SU-DHL-6 (cell line): Measurements from ENCODE around the gene ST7L.

Experiments
- H2AFZ ChIP-seq: fragments of 200-600 bp; sonication (generic); 2 replicates; pipeline ENCODE4 v1.6.1; 2014; ENCODE audit warnings: low read depth, mild to moderate bottlenecking, moderate library complexity, mixed read lengths, antibody characterized with exemption, low read length; ENCODE audit not compliant: severe bottlenecking
- H3F3A ChIP-seq: fragments of 200-600 bp; shearing (Covaris generic); 2 replicates; pipeline ENCODE4 v1.6.0; 2016; ENCODE audit warnings: antibody characterized with exemption, mild to moderate bottlenecking; ENCODE audit not compliant: insufficient read depth
- H3K27ac ChIP-seq: fragments of 200-600 bp; sonication (generic); 2 replicates; pipeline ENCODE4 v1.5.1; 2016; ENCODE audit warnings: low read depth, mild to moderate bottlenecking, low read length, moderate library complexity, mixed read lengths
- H3K27me3 ChIP-seq: fragments of 200-600 bp; sonication (generic), shearing (Covaris generic); 2 replicates; pipeline ENCODE4 v1.6.0; 2014; ENCODE audit warnings: mild to moderate bottlenecking, low read length
- H3K36me3 ChIP-seq: fragments of 200-600 bp; sonication (generic); 2 replicates; pipeline ENCODE4 v1.6.1; 2014; ENCODE audit warnings: mild to moderate bottlenecking, low read length, mixed read lengths
- H3K4me2 ChIP-seq: fragments of 300-600, 200-600 bp; shearing (Covaris generic), sonication (generic); 2 replicates; pipeline ENCODE4 v1.6.0; 2014; ENCODE audit warnings: low read length, low read depth, mild to moderate bottlenecking; ENCODE audit not compliant: poor library complexity, severe bottlenecking
- H3K4me3 ChIP-seq: fragments of 200-600 bp; sonication (generic); 2 replicates; pipeline ENCODE4 v1.5.1; 2014; ENCODE audit warnings: antibody characterized with exemption, low read length, mild to moderate bottlenecking, mixed read lengths; ENCODE audit not compliant: insufficient read depth, poor library complexity, severe bottlenecking
- H3K79me2 ChIP-seq: fragments of 200-600 bp; sonication (generic); 2 replicates; pipeline ENCODE4 v1.6.1; 2014; ENCODE audit warnings: mild to moderate bottlenecking, low read length, moderate library complexity; ENCODE audit not compliant: insufficient read depth
- H3K9ac ChIP-seq: fragments of 200-600 bp; sonication (generic); 2 replicates; pipeline ENCODE4 v1.7.0; 2014; ENCODE audit warnings: mild to moderate bottlenecking, low read length
- H3K9me2 ChIP-seq: fragments of 200-600 bp; sonication (generic); replicated peaks from 2 replicates; pipeline ENCODE4 v1.6.1; 2014; ENCODE audit warnings: low read length; ENCODE audit not compliant: insufficient read depth
- H3K9me3 ChIP-seq: fragments of 200-600 bp; sonication (generic); 2 replicates; pipeline ENCODE4 v1.6.1; 2014; ENCODE audit warnings: low read length, mixed read lengths; ENCODE audit not compliant: insufficient read depth
- H4K20me1 ChIP-seq: fragments of 200-600 bp; sonication (generic); 2 replicates; pipeline ENCODE4 v1.6.1; 2014; ENCODE audit warnings: low read depth, mild to moderate bottlenecking, antibody characterized with exemption, low read length, moderate library complexity, mixed read lengths
- EZH2phosphoT487 ChIP-seq: fragments of 200-600 bp; sonication (generic), shearing (Covaris generic); conservative IDR thresholded peaks from 2 replicates; pipeline ENCODE4 v1.6.1; 2018; ENCODE audit warnings: mild to moderate bottlenecking, antibody characterized with exemption, low read length, moderate library complexity, mixed read lengths
- TF ChIP-seq, protein P1 (sequence below): fragments of 200-600 bp; sonication (generic); IDR thresholded peaks from one replicate; pipeline ENCODE4 v1.5.1; 2017; ENCODE audit warnings: antibody characterized with exemption, mild to moderate bottlenecking, low read length, moderate library complexity; ENCODE audit not compliant: insufficient read depth, poor library complexity, severe bottlenecking

Gene ST7L

DNA sequence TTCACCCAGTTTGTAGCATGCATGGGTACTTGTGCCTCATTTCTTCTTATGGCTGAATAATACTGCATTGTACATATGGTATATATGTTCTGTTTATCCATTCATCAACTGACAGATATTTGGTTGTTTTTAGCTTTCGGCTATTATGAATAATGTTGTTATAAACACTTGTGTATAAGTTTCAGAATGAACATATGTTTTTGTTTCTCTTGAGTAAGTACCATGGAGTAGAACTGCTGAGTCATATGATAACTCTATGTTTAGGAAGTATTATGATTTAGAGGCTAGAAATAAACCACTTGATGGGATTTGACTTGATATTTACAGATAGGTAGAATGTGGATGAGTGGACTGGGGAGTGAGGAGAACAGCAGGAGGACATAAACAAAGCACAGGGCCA, 61.6 kb downstream of the ST7L start:
- H3K79me2 ChIP-seq: no peaks in the 10 kb centered on the region
- no peak overlapping the region for H3K27ac ChIP-seq

DNA sequence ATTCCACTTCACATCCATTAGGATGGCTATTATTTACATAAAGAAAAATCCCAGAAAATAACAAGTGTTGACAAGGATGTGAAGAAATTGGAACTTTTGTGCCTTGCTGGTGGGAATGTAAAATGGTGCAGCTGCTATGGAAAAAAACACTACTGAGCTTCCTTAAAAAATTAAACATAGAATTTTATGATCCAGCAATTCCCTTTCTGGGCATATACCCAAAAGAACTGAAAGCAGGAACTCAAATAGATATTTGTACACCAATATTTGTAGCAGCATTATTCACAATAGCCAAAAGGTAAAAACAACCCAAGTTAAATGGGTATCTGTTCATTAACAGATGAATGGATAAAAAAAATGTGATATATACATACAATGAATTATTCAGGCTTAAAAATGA, 64.5 kb downstream of the ST7L start:
- Histone ChIP-seq H3K36me3 (no peaks in the 10 kb centered on the region), H3K9me3 (no peaks in the 10 kb centered on the region), H3K9me2 (no peaks in the 10 kb centered on the region), H4K20me1 (no peaks in the 10 kb centered on the region), H3K27me3 (no peaks in the 10 kb centered on the region), H3K79me2 (no peaks in the 10 kb centered on the region), H2AFZ (no peak overlapping the region), H3K4me3 (no peak overlapping the region), H3K4me2 (no peak overlapping the region), H3K9ac (no peak overlapping the region), H3F3A (no peaks in the 10 kb centered on the region), H3K27ac (no peak overlapping the region)
- TF ChIP-seq, protein P1, sequence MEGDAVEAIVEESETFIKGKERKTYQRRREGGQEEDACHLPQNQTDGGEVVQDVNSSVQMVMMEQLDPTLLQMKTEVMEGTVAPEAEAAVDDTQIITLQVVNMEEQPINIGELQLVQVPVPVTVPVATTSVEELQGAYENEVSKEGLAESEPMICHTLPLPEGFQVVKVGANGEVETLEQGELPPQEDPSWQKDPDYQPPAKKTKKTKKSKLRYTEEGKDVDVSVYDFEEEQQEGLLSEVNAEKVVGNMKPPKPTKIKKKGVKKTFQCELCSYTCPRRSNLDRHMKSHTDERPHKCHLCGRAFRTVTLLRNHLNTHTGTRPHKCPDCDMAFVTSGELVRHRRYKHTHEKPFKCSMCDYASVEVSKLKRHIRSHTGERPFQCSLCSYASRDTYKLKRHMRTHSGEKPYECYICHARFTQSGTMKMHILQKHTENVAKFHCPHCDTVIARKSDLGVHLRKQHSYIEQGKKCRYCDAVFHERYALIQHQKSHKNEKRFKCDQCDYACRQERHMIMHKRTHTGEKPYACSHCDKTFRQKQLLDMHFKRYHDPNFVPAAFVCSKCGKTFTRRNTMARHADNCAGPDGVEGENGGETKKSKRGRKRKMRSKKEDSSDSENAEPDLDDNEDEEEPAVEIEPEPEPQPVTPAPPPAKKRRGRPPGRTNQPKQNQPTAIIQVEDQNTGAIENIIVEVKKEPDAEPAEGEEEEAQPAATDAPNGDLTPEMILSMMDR: no peak
- TF ChIP-seq EZH2phosphoT487: no peak

More for the DNA sequence above, 61.6 kb downstream of the ST7L start:
- no peaks in the 10 kb centered on the region for H3K36me3 ChIP-seq
- no peaks in the 10 kb centered on the region for H3K27me3 ChIP-seq
- H3K4me2 ChIP-seq: no peak overlapping the region
- no peaks in the 10 kb centered on the region for H3K9me2 ChIP-seq
- H3K4me3 ChIP-seq: no peak overlapping the region
- no peak overlapping the region for H2AFZ ChIP-seq
- H3F3A ChIP-seq: no peaks in the 10 kb centered on the region
- no peaks in the 10 kb centered on the region for H4K20me1 ChIP-seq
- TF ChIP-seq, protein P1: no peak
- no peak for TF ChIP-seq EZH2phosphoT487
- H3K9ac ChIP-seq: no peak overlapping the region
- no peaks in the 10 kb centered on the region for H3K9me3 ChIP-seq

DNA sequence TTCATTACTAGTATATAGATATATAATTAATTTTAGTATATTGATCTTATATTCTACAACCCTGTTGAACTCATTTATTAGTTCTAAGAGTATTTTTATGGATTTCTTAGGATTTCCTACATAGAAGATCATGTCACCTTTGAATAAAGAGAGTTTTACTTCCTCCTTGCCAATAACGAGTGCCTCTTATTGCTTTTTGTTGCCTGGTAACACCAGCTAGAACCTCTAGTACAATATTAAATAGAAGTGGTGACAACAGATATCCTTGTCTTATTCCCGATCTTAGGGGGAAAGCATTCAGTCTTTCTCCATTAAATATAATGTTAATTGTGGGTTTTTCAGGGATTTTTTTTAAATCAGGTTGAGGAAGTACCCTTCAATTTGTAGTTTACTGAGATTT, 69.4 kb downstream of the ST7L start:
- H3F3A ChIP-seq: no peaks in the 10 kb centered on the region
- H3K9me2 ChIP-seq: no peaks in the 10 kb centered on the region
- H4K20me1 ChIP-seq: no peaks in the 10 kb centered on the region

More for the DNA sequence above, 69.4 kb downstream of the ST7L start:
- Histone ChIP-seq H3K36me3 (no peaks in the 10 kb centered on the region), H3K79me2 (no peaks in the 10 kb centered on the region), H3K9me3 (no peaks in the 10 kb centered on the region), H3K27ac (no peak overlapping the region), H3K4me3 (no peak overlapping the region), H2AFZ (no peak overlapping the region), H3K4me2 (no peak overlapping the region), H3K9ac (no peak overlapping the region), H3K27me3 (no peaks in the 10 kb centered on the region)
- no peak for TF ChIP-seq EZH2phosphoT487
- TF ChIP-seq, protein P1: no peak
